ENCODE results near the gene MUC20.

Gene MUC20

DNA sequence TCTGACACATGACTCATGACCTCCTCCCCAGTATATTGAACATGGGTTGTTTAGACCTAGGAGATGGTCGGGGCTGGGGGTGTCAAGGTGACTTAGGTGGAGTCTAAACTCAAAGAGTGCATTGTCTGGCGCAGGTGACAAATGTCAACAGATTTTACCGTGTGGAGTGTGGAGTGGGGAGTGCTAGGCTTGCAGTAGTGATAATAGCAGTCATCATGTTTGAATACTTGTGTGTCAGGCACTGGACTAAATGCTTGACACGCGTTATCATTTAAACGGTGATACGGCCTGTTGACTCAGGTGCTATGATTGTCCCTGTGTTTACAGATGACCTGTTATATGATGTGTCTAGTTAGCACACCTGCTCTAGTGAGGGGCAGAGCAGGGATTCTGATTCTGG, 30.8 kb downstream of the MUC20 start:
- TF ChIP-seq ZFX (IDR thresholded peaks at IDR 0.05; ENCODE audit: borderline replicate concordance): no peak
- TF ChIP-seq, protein P1, sequence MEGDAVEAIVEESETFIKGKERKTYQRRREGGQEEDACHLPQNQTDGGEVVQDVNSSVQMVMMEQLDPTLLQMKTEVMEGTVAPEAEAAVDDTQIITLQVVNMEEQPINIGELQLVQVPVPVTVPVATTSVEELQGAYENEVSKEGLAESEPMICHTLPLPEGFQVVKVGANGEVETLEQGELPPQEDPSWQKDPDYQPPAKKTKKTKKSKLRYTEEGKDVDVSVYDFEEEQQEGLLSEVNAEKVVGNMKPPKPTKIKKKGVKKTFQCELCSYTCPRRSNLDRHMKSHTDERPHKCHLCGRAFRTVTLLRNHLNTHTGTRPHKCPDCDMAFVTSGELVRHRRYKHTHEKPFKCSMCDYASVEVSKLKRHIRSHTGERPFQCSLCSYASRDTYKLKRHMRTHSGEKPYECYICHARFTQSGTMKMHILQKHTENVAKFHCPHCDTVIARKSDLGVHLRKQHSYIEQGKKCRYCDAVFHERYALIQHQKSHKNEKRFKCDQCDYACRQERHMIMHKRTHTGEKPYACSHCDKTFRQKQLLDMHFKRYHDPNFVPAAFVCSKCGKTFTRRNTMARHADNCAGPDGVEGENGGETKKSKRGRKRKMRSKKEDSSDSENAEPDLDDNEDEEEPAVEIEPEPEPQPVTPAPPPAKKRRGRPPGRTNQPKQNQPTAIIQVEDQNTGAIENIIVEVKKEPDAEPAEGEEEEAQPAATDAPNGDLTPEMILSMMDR (IDR thresholded peaks at IDR 0.05): no peak
- H3K27ac ChIP-seq: no peak overlapping the region

DNA sequence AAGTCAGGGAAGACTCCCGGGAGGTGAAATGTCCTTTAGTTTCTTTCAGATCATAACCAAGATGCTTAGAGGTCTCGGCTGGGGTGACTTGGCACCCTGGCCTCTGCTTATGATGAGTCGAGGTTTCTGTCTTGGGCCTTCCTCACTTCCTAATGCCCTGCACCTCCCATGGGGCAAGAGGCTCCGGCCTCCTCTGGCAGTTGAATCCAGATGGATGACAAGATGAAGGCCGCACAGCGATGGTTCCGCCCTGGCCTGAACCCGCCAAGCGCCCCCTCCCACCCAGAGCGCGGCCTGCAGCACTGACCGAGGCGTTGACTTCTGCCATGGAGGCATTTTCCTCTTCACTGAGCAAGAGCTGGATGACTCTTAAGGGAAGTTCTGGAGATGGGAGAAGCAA, 31.3 kb downstream of the MUC20 start:
- no peak overlapping the region for H3K27ac ChIP-seq
- TF ChIP-seq, protein P1 (IDR thresholded peaks at IDR 0.05): no peak
- TF ChIP-seq ZFX (IDR thresholded peaks at IDR 0.05; ENCODE audit: borderline replicate concordance): no peak

DNA sequence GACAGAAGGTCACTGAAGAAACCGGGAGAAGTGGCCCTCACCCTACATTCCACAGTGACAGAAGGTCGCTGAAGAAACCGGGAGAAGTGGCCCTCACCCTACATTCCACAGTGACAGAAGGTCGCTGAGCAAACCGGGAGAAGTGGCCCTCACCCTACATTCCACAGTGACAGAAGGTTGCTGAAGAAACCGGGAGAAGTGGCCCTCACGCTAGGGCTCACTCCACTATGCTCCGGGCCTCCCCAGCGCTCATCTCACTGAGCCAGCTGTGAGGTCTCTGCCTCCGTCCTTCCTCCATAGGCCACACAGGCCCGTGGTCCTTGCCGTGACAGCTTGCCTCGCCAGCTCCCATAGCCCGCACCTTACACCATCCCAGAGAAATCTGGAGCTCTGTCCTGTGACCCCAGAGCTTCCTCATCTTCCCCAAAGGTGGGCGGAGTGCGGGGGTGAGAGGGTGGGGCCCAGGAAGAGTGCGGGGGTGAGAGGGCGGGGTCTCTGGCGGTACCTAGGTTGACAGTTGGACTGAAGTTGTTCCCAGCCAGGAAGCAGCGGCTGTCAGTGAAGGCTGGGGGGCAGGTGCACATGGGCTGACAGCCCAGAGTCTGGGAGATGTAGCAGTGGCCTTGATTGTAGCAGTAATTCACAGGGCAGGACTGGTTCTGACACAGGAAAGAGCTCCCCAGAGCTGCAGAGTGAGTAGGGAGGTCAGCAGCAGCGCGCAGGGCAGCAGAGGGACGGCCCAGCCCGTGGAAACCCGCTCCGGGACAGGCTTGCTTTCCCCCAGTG, 32.0 kb downstream of the MUC20 start:
- no peak overlapping the region for H3K27ac ChIP-seq
- no peak for TF ChIP-seq ZFX (IDR thresholded peaks at IDR 0.05; ENCODE audit: borderline replicate concordance)
- TF ChIP-seq, protein P1 (IDR thresholded peaks at IDR 0.05): no peak

DNA sequence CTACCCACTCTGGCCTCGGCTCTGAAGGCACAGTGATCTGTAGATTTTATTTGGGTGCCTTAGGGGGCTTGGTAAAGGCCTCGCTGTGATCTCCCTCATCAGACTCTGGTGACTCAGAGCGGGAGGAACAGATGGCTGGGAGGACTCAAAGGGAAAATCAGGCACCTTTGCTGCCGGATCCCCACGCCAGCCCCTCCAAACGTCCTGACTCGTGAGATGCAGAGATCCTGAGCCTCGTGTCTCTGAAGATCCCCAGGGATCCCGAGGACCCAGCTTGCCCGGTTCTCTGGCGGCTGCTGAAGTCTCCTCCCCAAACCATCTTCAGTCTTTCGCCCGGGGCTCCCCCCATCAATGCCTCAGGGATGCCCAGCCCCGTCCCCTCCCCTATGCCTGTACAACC, 32.8 kb downstream of the MUC20 start:
- TF ChIP-seq ZFX (IDR thresholded peaks at IDR 0.05; ENCODE audit: borderline replicate concordance): no peak
- TF ChIP-seq, protein P1 (IDR thresholded peaks at IDR 0.05): no peak
- H3K27ac ChIP-seq: no peak overlapping the region

DNA sequence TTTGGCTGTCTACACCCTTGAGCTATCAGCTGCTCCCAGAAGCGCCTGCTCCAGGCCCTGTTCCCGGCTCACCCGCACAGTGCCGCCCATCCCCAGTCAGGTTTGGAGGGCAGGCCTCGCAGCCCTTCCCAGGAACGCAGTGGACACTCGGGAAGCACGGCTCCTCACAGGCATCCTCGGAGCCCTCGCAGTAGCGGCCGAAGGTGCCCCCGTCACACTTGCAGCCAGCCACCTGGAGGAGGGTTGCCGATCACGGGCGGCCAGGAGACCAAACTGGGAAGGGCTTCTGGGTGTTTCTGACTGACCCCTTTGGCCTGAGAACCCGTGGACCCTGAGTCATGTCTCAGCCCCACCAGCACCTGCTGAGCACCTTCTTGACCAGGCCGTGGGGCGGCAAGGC, 33.4 kb downstream of the MUC20 start:
- TF ChIP-seq, protein P1 (IDR thresholded peaks at IDR 0.05): no peak
- TF ChIP-seq ZFX (IDR thresholded peaks at IDR 0.05; ENCODE audit: borderline replicate concordance): no peak
- no peak overlapping the region for H3K27ac ChIP-seq

DNA sequence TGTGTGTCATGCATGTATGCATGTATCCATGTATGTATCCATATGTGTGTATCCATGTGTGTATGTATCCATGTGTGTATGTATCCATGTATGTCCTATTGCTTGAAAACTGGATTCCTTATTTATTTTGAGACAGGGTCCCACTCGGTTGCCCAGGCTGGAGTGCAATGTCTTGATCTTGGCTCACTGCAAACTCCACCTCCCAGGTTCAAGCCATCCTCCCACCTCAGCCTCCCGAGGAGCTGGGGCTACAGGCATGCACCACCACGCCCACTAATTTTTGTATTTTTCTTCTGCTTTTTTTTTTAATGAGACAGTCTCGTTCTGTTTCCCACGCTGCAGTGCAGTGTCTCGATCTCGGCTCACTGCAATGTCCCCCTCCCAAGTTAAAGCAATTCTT, 34.1 kb downstream of the MUC20 start:
- no peak for TF ChIP-seq ZFX (IDR thresholded peaks at IDR 0.05; ENCODE audit: borderline replicate concordance)
- TF ChIP-seq, protein P1 (IDR thresholded peaks at IDR 0.05): no peak
- H3K27ac ChIP-seq: no peak overlapping the region

DNA sequence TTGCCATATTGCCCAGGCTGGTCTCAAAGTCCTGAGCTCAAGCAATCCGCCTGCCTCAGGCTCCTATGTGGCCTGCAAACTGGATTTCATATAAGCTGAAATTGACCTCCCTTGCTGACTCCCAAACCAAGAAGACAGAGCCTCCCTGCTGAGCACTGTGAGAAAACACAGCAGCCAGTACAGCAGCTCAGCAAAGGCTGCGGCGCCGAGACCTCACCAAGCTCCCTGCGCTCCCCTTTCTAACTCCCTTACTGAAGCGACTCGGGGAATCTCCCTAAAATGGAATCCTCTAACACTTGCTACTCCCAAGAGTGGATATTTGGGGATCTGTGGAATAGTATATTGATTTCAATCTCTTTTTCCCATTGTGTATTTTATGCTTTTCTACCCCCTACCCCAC, 34.6 kb downstream of the MUC20 start:
- no peak overlapping the region for H3K27ac ChIP-seq
- TF ChIP-seq, protein P1 (IDR thresholded peaks at IDR 0.05): no peak
- TF ChIP-seq ZFX (IDR thresholded peaks at IDR 0.05; ENCODE audit: borderline replicate concordance): no peak
